ENCODE measurements around the gene GOLT1B.
A peak's percentile ranks its signal among the peaks of the same experiment; 100 is the strongest.

Gene GOLT1B

GRCh38 chr12:21523148-21523547 lies 21.6 kb downstream of the GOLT1B start:
- no peak for DNase-seq (ENCODE audit: low read depth)

- DNase-seq (ENCODE audit: low read depth) = no peak
Observed at GRCh38 chr12:21526053-21526452, 24.5 kb downstream of the GOLT1B start, which contains the start of gene SPX. SPX (plus strand) TSS chr12:21526296; CDS start chr12:21526473, 177 bp downstream.

GRCh38 chr12:21526721-21527345 lies 25.2 kb downstream of the GOLT1B start:
- no peak for DNase-seq (ENCODE audit: low read depth)

GRCh38 chr12:21527451-21528180 lies 26.0 kb downstream of the GOLT1B start:
- DNase-seq (ENCODE audit: low read depth) = peak; percentile 31

GRCh38 chr12:21528953-21529352 lies 27.4 kb downstream of the GOLT1B start:
- DNase-seq (ENCODE audit: low read depth) = no peak

- DNase-seq (ENCODE audit: low read depth) = no peak
Observed at GRCh38 chr12:21529456-21529855, 27.9 kb downstream of the GOLT1B start.

GRCh38 chr12:21538061-21538653 lies 36.6 kb downstream of the GOLT1B start:
- DNase-seq (ENCODE audit: low read depth) = no peak

- no peak for DNase-seq (ENCODE audit: low read depth)
Observed at GRCh38 chr12:21539797-21540196, 38.2 kb downstream of the GOLT1B start.

- DNase-seq (ENCODE audit: low read depth) = no peak
Observed at GRCh38 chr12:21541773-21542172, 40.2 kb downstream of the GOLT1B start.

- DNase-seq (ENCODE audit: low read depth) = no peak
Observed at GRCh38 chr12:21542403-21542802, 40.8 kb downstream of the GOLT1B start.

GRCh38 chr12:21543151-21543550 lies 41.6 kb downstream of the GOLT1B start:
- DNase-seq (ENCODE audit: low read depth) = no peak

- DNase-seq (ENCODE audit: low read depth) = no peak
Observed at GRCh38 chr12:21545557-21545956, 44.0 kb downstream of the GOLT1B start.

- no peak for DNase-seq (ENCODE audit: low read depth)
Observed at GRCh38 chr12:21546716-21547115, 45.1 kb downstream of the GOLT1B start.

- DNase-seq (ENCODE audit: low read depth) = no peak
Observed at GRCh38 chr12:21547437-21547836, 45.8 kb downstream of the GOLT1B start.

GRCh38 chr12:21551841-21552465 lies 50.4 kb downstream of the GOLT1B start:
- no peak for DNase-seq (ENCODE audit: low read depth)

- no peak for DNase-seq (ENCODE audit: low read depth)
Observed at GRCh38 chr12:21552635-21553328, 51.2 kb downstream of the GOLT1B start.

- no peak for DNase-seq (ENCODE audit: low read depth)
Observed at GRCh38 chr12:21553329-21553675, 51.7 kb downstream of the GOLT1B start.

- DNase-seq (ENCODE audit: low read depth) = no peak
Observed at GRCh38 chr12:21558100-21558679, 56.6 kb downstream of the GOLT1B start.

GRCh38 chr12:21559855-21560569 lies 58.4 kb downstream of the GOLT1B start:
- no peak for DNase-seq (ENCODE audit: low read depth)

- no peak for DNase-seq (ENCODE audit: low read depth)
Observed at GRCh38 chr12:21561158-21561557, 59.6 kb downstream of the GOLT1B start.

GRCh38 chr12:21562859-21563258 lies 61.3 kb downstream of the GOLT1B start:
- DNase-seq (ENCODE audit: low read depth) = no peak
